HG03571 (cell line): ENCODE results near the gene RNF223.
"Not testable (repeated sequence)": the region's sequence is repeated elsewhere in the genome, so short reads cannot be mapped to it uniquely, and the experiment has no call there.

Experiments
- ATAC-seq: cut with Tn5 transposase; IDR thresholded peaks from one replicate; pipeline ENCODE4 v1.9.1; 2021; ENCODE audit not compliant: unreplicated experiment

RNF223 gene

DNA sequence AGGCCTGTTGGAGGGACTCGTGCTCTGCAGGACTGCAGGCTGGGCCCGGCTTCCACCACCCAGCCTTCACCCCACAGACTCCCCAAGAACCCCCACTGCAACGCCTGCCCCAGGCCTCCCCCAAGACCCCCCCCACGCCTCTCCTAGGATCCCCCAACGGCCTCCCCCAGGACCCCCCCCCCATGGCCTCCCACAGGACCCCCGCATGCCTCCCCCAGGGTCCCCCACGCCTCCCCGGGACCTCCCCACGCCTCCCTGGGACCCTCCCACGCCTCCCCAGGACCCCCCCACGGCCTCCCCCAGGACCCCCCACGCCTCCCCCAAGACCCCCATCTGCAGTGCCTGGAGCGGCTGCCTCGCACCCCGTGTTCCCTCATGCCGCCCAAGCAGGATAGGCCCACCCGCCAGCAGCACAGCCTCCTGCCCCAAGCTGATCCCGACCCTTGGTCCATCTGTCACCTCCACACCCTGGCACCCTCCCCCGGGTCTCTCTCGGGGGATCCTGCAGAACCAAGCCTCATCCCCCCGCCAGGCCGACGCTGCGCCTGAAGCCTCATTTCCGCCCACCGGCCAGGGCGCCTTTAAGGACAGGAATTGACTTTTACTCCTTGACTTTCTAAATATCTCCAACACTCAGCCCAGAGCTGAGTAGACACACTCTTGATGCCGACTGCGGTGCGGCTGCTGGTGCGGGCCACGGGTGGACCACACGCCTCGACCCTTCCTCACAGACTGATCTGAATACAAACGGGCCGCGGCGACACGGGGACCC lies 14.1 kb upstream of the RNF223 start:
- no peak for ATAC-seq

GRCh38 chr1:1087351-1088028 lies 13.4 kb upstream of the RNF223 start:
- no peak for ATAC-seq

DNA sequence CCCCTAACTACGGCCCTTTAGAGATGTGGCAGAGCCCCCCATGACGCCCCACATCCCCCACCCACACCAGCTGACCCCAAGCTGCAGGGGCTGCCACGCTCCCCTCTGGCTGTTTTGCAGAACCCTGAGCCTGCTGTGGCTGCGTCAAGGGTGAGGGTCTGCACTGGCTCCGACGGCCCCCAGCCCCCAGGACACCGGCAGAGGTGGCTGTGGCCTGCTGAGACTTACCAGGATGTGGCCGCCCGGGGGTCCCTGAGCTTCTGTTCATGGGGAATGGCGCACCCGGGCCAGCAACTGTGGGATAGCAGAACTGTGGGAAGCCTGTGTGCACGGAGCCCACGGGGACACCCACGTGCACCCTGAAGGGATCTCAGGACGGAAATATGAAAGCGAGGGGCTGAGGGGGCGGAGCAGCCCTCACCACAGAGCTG lies 12.8 kb upstream of the RNF223 start:
- ATAC-seq: no peak

DNA sequence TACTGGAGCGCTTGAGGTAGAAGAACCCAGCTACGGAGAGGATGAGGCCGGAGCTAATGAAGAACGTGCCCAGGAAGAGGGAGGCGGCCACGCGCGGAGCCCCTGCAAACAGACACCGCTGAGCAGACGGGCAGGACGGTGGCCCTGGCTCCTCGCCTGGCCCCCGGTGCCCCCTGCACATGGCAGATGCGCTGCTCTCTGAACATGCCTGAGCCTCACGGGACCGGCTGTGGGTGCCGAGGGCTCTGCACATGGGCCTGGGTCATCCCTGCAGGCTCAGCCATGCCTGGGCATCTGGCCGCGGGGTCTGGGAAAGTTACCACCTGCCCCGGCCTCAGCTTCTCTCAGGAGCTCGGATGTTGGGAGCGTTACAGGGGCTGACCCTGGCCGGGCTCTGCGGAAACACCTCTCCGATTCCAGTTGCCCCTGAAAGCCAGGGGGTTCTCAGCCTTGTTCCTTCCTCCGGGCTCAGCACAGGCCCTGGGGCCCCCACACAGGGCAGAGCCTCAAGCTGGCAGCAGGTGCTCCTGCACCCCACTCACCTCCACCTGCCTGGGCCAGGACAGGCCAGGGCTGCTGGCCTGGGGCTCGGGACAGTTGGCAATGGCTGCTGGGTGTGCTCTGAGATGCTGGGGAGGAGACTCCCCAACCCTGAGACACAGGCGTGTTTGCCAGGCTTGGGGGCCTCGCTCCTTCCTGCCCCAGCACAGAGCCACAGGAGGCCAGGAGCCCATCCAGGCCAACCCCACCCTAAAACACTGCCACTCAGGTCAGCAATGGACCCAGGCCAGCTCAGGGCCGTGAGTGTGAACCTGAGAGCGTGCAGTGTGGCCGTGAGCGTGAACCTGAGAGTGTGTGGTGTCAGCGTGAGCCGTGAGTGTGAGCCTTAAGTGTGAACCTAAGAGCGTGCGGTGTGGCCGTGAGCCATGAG lies 12.1 kb upstream of the RNF223 start:
- ATAC-seq: no peak

DNA sequence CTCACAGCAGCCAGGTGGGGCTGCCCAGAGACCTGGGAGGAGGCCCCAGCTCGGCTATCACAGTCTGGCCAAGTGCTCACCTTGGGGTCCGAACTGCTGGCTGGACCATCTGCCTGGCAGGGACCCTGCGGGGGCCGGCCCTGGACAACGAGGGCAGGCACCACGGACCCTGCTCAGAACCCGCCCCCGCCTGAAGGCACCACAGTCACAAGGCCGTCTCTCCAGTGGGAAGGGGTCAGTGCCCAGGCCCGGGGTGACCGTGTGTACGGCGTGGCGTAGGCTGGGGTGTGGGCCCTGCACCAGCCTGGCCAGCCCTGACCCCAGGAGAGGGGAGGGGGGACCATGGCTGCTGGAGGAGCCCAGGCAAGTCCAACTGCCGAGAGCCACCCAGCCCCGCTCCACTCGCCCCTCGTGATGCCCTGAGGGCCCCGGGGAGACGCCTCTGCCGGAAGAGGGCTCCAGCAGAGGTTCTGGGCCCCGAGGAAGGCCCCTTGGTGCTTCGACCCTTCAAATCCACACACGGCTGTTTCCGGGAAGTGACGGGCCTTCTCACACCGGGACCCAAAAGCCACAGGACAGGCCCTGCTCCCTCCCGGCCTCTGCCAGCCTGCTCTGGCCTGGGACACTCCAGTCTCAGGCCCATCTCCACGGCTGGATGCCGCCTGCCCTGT lies 11.2 kb upstream of the RNF223 start:
- no peak for ATAC-seq

DNA sequence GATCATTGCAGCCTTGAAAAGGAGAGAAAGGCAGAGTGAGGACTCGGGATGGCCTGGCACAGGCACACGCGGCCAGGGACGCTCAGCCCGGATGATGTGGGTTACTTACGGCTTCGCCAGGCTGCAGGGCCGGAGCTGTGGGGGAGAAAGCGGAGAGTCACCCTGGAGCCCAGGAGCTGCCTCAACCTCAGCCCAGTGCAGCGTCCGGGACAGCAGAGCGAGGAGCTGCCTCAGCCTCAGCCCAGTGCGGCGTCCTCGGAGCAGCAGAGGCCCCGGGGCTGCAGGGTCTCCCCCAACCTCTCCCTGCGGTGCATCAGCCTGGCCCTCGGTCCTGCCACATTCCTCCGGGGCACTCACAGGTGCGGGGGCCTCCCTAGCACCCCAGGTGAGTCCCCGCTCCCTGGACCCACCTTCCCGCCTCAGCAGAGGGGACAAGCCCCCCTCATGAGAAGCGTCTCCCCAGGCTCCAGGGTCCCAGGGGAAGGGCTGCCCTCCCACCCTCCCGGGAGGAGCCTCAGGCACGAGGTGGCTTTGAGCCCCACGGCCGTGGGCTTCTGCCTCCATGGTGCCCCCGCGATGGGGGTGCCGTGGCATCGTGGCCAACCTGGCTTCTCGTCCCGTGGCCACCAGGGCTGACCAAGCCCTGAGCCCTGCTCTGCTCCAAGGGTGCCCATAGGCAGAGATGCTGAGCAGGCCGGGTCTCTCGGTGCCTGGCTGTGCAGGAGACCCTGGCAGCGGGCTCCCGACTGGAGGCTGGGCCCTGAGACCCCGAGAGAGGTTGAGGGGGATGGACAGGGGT lies 10.5 kb upstream of the RNF223 start:
- no peak for ATAC-seq

- no peak for ATAC-seq
Observed at GRCh38 chr1:1083416-1084371, 9.6 kb upstream of the RNF223 start.

DNA sequence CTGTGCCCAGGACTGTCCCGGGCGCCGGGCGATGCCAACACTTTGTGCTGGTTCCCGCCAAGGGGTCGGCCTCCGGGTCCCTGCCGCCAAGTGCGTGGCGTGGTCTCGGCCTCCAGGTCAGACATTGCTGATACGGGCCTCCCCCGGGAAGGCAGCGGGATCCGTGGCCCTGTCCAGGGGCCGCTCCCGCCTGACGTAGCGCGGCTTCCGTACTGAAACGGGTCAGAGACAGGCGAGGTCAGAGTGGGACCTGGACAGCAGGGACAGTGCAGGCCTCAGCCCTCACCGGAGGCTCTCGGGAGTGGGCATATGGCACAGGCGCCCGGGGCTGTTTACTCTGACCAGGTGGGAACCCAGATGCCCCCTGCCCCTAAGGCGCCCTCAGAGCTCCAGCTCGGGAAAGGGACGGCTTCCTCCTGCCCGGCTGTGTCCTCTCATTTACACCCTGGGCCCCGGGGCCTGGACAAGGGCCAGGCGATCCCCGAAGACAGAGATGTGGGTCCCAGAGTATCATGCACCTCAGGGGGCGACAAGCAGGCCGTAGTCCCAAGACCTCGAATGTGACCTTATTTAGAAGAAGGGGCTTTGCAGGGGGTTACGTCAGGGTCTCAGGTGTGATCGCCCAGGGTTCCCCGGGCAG lies 8.8 kb upstream of the RNF223 start:
- no peak for ATAC-seq

DNA sequence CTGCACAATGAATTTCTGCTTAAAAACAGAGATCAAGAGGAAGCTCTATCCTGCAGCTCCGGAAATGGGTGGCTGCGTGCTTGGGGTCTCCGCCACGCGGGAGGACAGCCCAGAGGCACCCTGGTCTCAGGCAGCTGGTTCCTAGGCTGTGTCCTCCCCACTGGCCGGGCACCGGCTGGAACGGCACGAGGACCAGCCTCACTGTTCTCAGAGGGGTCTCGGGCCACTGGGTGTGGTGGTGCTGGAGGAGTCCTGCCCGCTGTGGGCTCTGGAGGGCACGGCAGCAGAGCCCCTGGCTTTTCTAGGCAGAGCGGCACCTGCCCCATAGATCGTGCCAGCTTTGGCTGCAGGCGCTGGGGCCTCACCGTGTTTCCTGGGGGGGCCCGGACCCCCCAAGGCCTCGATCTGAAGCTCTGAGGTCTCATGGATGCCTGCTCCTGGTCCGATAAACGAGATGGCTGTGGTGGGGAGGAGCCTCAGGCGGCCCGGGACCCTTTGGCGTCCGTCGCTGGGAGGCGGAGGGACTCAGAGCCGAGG lies 8.2 kb upstream of the RNF223 start:
- no peak for ATAC-seq

DNA sequence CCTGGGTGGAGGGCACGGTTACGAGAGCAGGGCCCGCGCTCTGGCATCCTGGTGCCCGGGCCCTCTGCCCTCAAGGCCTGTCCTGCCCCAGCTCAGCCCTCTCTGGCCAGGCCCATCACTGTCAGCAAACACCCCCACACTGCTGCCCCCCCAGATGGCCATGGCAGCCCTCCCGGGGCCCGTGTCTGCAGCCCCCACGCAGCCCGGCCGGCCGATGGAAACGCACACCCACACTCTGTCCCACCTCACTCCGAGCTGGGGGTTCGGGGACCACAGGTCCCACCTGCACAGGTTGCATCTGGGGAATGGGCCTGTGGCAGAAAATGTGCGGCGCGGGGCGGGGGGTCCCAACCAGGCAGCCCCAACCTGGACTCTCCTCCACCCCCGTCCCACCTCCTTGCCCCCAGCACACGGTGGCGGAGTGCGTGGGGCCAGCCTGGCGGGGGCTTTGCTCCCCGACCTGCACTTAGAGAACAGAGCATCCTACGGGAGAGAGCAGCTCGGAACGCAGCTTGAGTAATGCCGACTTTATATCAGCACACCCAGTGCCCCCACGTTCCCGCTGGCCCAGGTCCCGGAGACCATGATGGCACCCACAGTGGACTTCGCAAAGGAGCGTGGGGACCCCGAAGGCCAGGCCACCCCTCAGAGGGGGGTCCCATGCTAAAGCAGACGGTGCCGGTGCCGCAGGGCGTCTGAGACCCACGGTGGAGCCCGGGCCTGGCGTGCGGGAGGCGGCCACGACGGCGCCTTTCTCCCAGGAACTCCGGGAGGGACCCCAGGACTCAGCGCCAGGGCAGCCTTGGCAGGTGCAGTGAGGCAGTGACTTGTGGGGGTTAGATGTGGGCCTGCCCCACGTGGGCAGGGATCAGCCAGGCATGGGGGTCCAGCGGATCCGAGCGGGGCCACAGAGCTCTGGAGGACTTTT lies 7.5 kb upstream of the RNF223 start:
- no peak for ATAC-seq

DNA sequence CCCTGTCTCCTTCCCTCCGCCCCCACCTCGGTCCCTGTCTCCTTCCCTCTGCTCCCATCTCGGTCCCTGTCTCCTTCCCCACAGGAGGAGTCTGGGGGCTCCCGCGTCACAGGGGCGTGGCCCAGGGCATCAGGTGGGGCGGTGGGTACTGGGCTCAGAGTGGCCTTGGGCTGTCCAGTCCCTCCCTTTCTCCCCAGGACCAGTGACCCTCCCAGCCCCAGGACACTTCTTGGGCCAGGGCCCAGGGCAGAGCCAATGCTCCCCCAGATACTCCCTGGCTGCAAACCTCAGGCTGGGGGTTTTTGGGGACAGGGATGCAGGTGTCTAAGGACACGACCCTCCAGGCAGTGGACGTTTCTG lies 6.8 kb upstream of the RNF223 start:
- no peak for ATAC-seq

GRCh38 chr1:1080122-1080757 lies 6.1 kb upstream of the RNF223 start:
- ATAC-seq: no peak

GRCh38 chr1:1079408-1080121 lies 5.5 kb upstream of the RNF223 start:
- ATAC-seq: no peak

GRCh38 chr1:1077396-1077795 lies 3.3 kb upstream of the RNF223 start:
- ATAC-seq: not testable (repeated sequence)

- no peak for ATAC-seq
Observed at GRCh38 chr1:1075148-1075935, 1.2 kb upstream of the RNF223 start.
